HEK293 (cell line): ENCODE data around the gene ING4.

Experiments used
- AEBP2 ChIP-seq: fragments of 450-650 bp; formaldehyde crosslinking; IDR thresholded peaks from 2 replicates; pipeline ENCODE4 v1.5.1; 2016; ENCODE audit warnings: missing biosample characterization, missing genetic modification characterization, borderline replicate concordance
- BCL11A ChIP-seq: fragments of 450-650 bp; formaldehyde crosslinking; IDR thresholded peaks from 2 replicates; pipeline ENCODE4 v1.5.1; 2016; ENCODE audit warnings: low read depth, missing biosample characterization, missing genetic modification characterization
- HIC1 ChIP-seq: fragments of 450-650 bp; formaldehyde crosslinking; IDR thresholded peaks from 2 replicates; pipeline ENCODE4 v1.5.1; 2016; ENCODE audit warnings: missing biosample characterization, missing genetic modification characterization
- HOXA7 ChIP-seq: sonication (generic); formaldehyde crosslinking; IDR thresholded peaks from 2 replicates; pipeline ENCODE4 v1.8.1; 2022; ENCODE audit warnings: missing genetic modification reagents, borderline replicate concordance
- HOXD13 ChIP-seq: sonication (generic); formaldehyde crosslinking; IDR thresholded peaks from 2 replicates; pipeline ENCODE4 v1.8.0; 2022; ENCODE audit warnings: missing genetic modification reagents, borderline replicate concordance
- KLF7 ChIP-seq: fragments of 450-650 bp; formaldehyde crosslinking; IDR thresholded peaks from 2 replicates; pipeline ENCODE4 v1.5.1; 2016; ENCODE audit warnings: missing biosample characterization, missing genetic modification characterization, borderline replicate concordance
- KLF9 ChIP-seq: fragments of 450-650 bp; formaldehyde crosslinking; IDR thresholded peaks from 2 replicates; pipeline ENCODE4 v1.5.1; 2016; ENCODE audit warnings: missing biosample characterization, missing genetic modification characterization, low read depth
- MYNN ChIP-seq: fragments of 450-650 bp; formaldehyde crosslinking; IDR thresholded peaks from 2 replicates; pipeline ENCODE4 v1.5.1; 2016; ENCODE audit warnings: missing biosample characterization, missing genetic modification characterization, borderline replicate concordance
- SCRT1 ChIP-seq: fragments of 450-650 bp; formaldehyde crosslinking; IDR thresholded peaks from 2 replicates; pipeline ENCODE4 v1.5.1; 2016; ENCODE audit warnings: missing biosample characterization, missing genetic modification characterization, borderline replicate concordance
- SCRT2 ChIP-seq: fragments of 450-650 bp; formaldehyde crosslinking; IDR thresholded peaks from 2 replicates; pipeline ENCODE4 v1.5.1; 2016; ENCODE audit warnings: missing biosample characterization, missing genetic modification characterization
- SP7 ChIP-seq: fragments of 450-650 bp; formaldehyde crosslinking; IDR thresholded peaks from 2 replicates; pipeline ENCODE4 v1.5.1; 2016; ENCODE audit warnings: missing biosample characterization, missing genetic modification characterization
- ZBTB20 ChIP-seq: fragments of 450-650 bp; formaldehyde crosslinking; IDR thresholded peaks from 2 replicates; pipeline ENCODE4 v1.5.1; 2016; ENCODE audit warnings: missing biosample characterization, missing genetic modification characterization
- ZBTB48 ChIP-seq: fragments of 450-650 bp; formaldehyde crosslinking; IDR thresholded peaks from 2 replicates; pipeline ENCODE4 v1.5.1; 2016; ENCODE audit warnings: missing biosample characterization, missing genetic modification characterization
- ZBTB8A ChIP-seq: fragments of 450-650 bp; formaldehyde crosslinking; IDR thresholded peaks from 2 replicates; pipeline ENCODE4 v1.5.1; 2016; ENCODE audit warnings: missing biosample characterization, missing genetic modification characterization
- ZEB2 ChIP-seq: fragments of 450-650 bp; formaldehyde crosslinking; IDR thresholded peaks from 2 replicates; pipeline ENCODE4 v1.5.1; 2016; ENCODE audit warnings: missing biosample characterization, missing genetic modification characterization
- ZFP41 ChIP-seq: fragments of 450-650 bp; formaldehyde crosslinking; IDR thresholded peaks from 2 replicates; pipeline ENCODE4 v1.5.1; 2016; ENCODE audit warnings: missing biosample characterization, missing genetic modification characterization, borderline replicate concordance
- ZNF132 ChIP-seq: fragments of 450-650 bp; formaldehyde crosslinking; IDR thresholded peaks from 2 replicates; pipeline ENCODE4 v1.5.1; 2017; ENCODE audit warnings: missing biosample characterization, missing genetic modification characterization, borderline replicate concordance
- ZNF24 ChIP-seq: fragments of 450-650 bp; formaldehyde crosslinking; IDR thresholded peaks from 2 replicates; pipeline ENCODE4 v1.5.1; 2016; ENCODE audit warnings: missing biosample characterization, missing genetic modification characterization
- ZNF280C ChIP-seq: fragments of 450-650 bp; formaldehyde crosslinking; IDR thresholded peaks from 2 replicates; pipeline ENCODE4 v1.5.1; 2016; ENCODE audit warnings: missing biosample characterization, missing genetic modification characterization
- ZNF350 ChIP-seq: fragments of 450-650 bp; formaldehyde crosslinking; IDR thresholded peaks from 2 replicates; pipeline ENCODE4 v1.5.0; 2017; ENCODE audit warnings: missing biosample characterization, mild to moderate bottlenecking, missing genetic modification characterization
- ZNF488 ChIP-seq: fragments of 450-650 bp; formaldehyde crosslinking; IDR thresholded peaks from 2 replicates; pipeline ENCODE4 v1.5.1; 2016; ENCODE audit warnings: missing biosample characterization, missing genetic modification characterization
- ZNF548 ChIP-seq: fragments of 450-650 bp; formaldehyde crosslinking; IDR thresholded peaks from 2 replicates; pipeline ENCODE4 v1.5.1; 2016; ENCODE audit warnings: missing biosample characterization, missing genetic modification characterization
- ZNF558 ChIP-seq: fragments of 450-650 bp; formaldehyde crosslinking; IDR thresholded peaks from 2 replicates; pipeline ENCODE4 v1.5.1; 2016; ENCODE audit warnings: missing biosample characterization, missing genetic modification characterization
- ZNF600 ChIP-seq: fragments of 450-650 bp; formaldehyde crosslinking; IDR thresholded peaks from 2 replicates; pipeline ENCODE4 v1.5.1; 2016; ENCODE audit warnings: missing biosample characterization, missing genetic modification characterization
- ZNF692 ChIP-seq: fragments of 450-650 bp; formaldehyde crosslinking; IDR thresholded peaks from 2 replicates; pipeline ENCODE4 v1.5.1; 2016; ENCODE audit warnings: missing biosample characterization, missing genetic modification characterization
- ZNF830 ChIP-seq: fragments of 450-650 bp; IDR thresholded peaks from 2 replicates; pipeline ENCODE4 v1.5.0; 2018; ENCODE audit warnings: missing biosample characterization, missing genetic modification characterization, low read depth, mild to moderate bottlenecking, moderate library complexity
- ZNF837 ChIP-seq: fragments of 450-650 bp; formaldehyde crosslinking; IDR thresholded peaks from 2 replicates; pipeline ENCODE4 v1.5.1; 2016; ENCODE audit warnings: missing biosample characterization, missing genetic modification characterization
- ZSCAN16 ChIP-seq: fragments of 450-650 bp; formaldehyde crosslinking; IDR thresholded peaks from 2 replicates; pipeline ENCODE4 v1.5.1; 2016; ENCODE audit warnings: missing biosample characterization, missing genetic modification characterization
- ZSCAN18 ChIP-seq: fragments of 450-650 bp; formaldehyde crosslinking; IDR thresholded peaks from 2 replicates; pipeline ENCODE4 v1.5.1; 2016; ENCODE audit warnings: missing biosample characterization, missing genetic modification characterization
- ZSCAN23 ChIP-seq: fragments of 450-650 bp; formaldehyde crosslinking; IDR thresholded peaks from 2 replicates; pipeline ENCODE4 v1.5.1; 2016; ENCODE audit warnings: missing biosample characterization, missing genetic modification characterization

ING4 gene

GRCh38 chr12:6688999-6689882 lies 26.3 kb upstream of the ING4 start, which contains the start of gene ZNF384 (continued):
- TF ChIP-seq SCRT1 (tag by site-specific recombination): 0 out of 2 replicates have a peak, but pooled peaks have one; percentile 56
- TF ChIP-seq ZBTB48 (tag by site-specific recombination): no peak
- peak; percentile 86; the same call in 1 of the 2 replicates for TF ChIP-seq SP7 (tag by site-specific recombination)
- peak; percentile 76 for TF ChIP-seq KLF7
- TF ChIP-seq HOXA7 (CRISPR knock-in tag): no peak
- no peak for TF ChIP-seq ZNF132 (tag by site-specific recombination)
- no peak for TF ChIP-seq ZFP41 (tag by site-specific recombination)
- TF ChIP-seq ZBTB8A (tag by site-specific recombination): peak; percentile 78
- TF ChIP-seq ZEB2: peak; percentile 81
- TF ChIP-seq ZNF600 (tag by site-specific recombination): no peak
- TF ChIP-seq ZNF24 (tag by site-specific recombination): peak; percentile 80; the same call in 1 of the 2 replicates
- TF ChIP-seq ZNF558 (tag by site-specific recombination): peak; percentile 51; the same call in 1 of the 2 replicates
- TF ChIP-seq ZNF830 (tag by site-specific recombination): no peak
- TF ChIP-seq ZSCAN18 (tag by site-specific recombination): peak; percentile 79; the same call in 1 of the 2 replicates
- no peak for TF ChIP-seq ZNF837 (tag by site-specific recombination)
- 0 out of 2 replicates have a peak, but pooled peaks have one; percentile 12 for TF ChIP-seq MYNN (tag by site-specific recombination)
- TF ChIP-seq ZNF548 (tag by site-specific recombination): no peak; the same call in 1 of the 2 replicates
- 0 out of 2 replicates have a peak, but pooled peaks have one; percentile 15 for TF ChIP-seq AEBP2 (tag by site-specific recombination)
- TF ChIP-seq ZBTB20 (tag by site-specific recombination): no peak; the same call in 1 of the 2 replicates
- peak; percentile 96 for TF ChIP-seq KLF9 (tag by site-specific recombination)
- no peak for TF ChIP-seq HOXD13 (CRISPR knock-in tag)
- no peak for TF ChIP-seq ZSCAN16 (tag by site-specific recombination)
- TF ChIP-seq BCL11A (tag by site-specific recombination): no peak
- no peak for TF ChIP-seq ZNF350 (tag by site-specific recombination)
- peak; percentile 5; the same call in 1 of the 2 replicates for TF ChIP-seq HIC1 (tag by site-specific recombination)
- peak; percentile 78; the same call in 1 of the 2 replicates for TF ChIP-seq ZSCAN23
- peak; percentile 83 for TF ChIP-seq ZNF692 (tag by site-specific recombination)
- peak; percentile 85 for TF ChIP-seq SCRT2 (tag by site-specific recombination)
- TF ChIP-seq ZNF488 (tag by site-specific recombination): no peak
- no peak for TF ChIP-seq ZNF280C (tag by site-specific recombination)
